ENCODE measurements around the gene GPHA2.

Gene GPHA2

GRCh38 chr11:64910451-64911093 lies 25.1 kb downstream of the GPHA2 start:
- DNase-seq (ENCODE audit: low read depth) = no peak

- no peak for DNase-seq (ENCODE audit: low read depth)
These were observed 25.9 kb downstream of the GPHA2 start for GRCh38 chr11:64909653-64910343.

- DNase-seq (ENCODE audit: low read depth) = no peak
These were observed 26.9 kb downstream of the GPHA2 start for GRCh38 chr11:64908766-64909165.

GRCh38 chr11:64906314-64906635 lies 29.4 kb downstream of the GPHA2 start:
- DNase-seq (ENCODE audit: low read depth) = no peak

GRCh38 chr11:64905516-64906313 lies 30.0 kb downstream of the GPHA2 start:
- no peak for DNase-seq (ENCODE audit: low read depth)

- no peak for DNase-seq (ENCODE audit: low read depth)
These were observed 32.3 kb downstream of the GPHA2 start for GRCh38 chr11:64903291-64903833.

GRCh38 chr11:64902102-64902900 lies 33.4 kb downstream of the GPHA2 start:
- DNase-seq (ENCODE audit: low read depth) = no peak

GRCh38 chr11:64900774-64901173 lies 34.9 kb downstream of the GPHA2 start:
- no peak for DNase-seq (ENCODE audit: low read depth)

GRCh38 chr11:64900263-64900678 lies 35.4 kb downstream of the GPHA2 start:
- DNase-seq (ENCODE audit: low read depth) = peak; percentile 18

- DNase-seq (ENCODE audit: low read depth) = no peak
These were observed 37.2 kb downstream of the GPHA2 start for GRCh38 chr11:64898541-64898940.

- no peak for DNase-seq (ENCODE audit: low read depth)
These were observed 37.6 kb downstream of the GPHA2 start for GRCh38 chr11:64898076-64898445.

- DNase-seq (ENCODE audit: low read depth) = no peak
These were observed 38.2 kb downstream of the GPHA2 start for GRCh38 chr11:64897381-64898075.

- DNase-seq (ENCODE audit: low read depth) = no peak
These were observed 39.2 kb downstream of the GPHA2 start for GRCh38 chr11:64896448-64897022.

GRCh38 chr11:64894812-64895452 lies 40.8 kb downstream of the GPHA2 start:
- DNase-seq (ENCODE audit: low read depth) = no peak

GRCh38 chr11:64894070-64894811 lies 41.5 kb downstream of the GPHA2 start:
- peak; percentile 42 for DNase-seq (ENCODE audit: low read depth)

- no peak for DNase-seq (ENCODE audit: low read depth)
These were observed 42.3 kb downstream of the GPHA2 start for GRCh38 chr11:64893194-64894069.

GRCh38 chr11:64892838-64893193 lies 42.9 kb downstream of the GPHA2 start:
- DNase-seq (ENCODE audit: low read depth) = no peak

GRCh38 chr11:64892411-64892831 lies 43.3 kb downstream of the GPHA2 start:
- DNase-seq (ENCODE audit: low read depth) = no peak

GRCh38 chr11:64891880-64892279 lies 43.8 kb downstream of the GPHA2 start:
- DNase-seq (ENCODE audit: low read depth) = no peak
